Endometrial microvascular endothelial cells (primary cell): Measurements from ENCODE around the gene OSBP2. TPM values are rescaled to one million over a fixed set of nuclear protein-coding genes. Genes with fewer than 3 reads are reported as not detected.
"Not testable (repeated sequence)": the region's sequence is repeated elsewhere in the genome, so short reads cannot be mapped to it uniquely, and the experiment has no call there.

Experiments
- in situ Hi-C: cut with HindIII; loops from 2 replicates; pipeline ENCODE4 v1.10.0; 2017; ENCODE audit warnings: low sequenced_read_pairs, low pct_unique_long_range_greater_than_20kb; ENCODE audit errors: inconsistent ontology term
- total RNA-seq: library from RNA; depleted of rRNA; stranded (reverse); fragments of >200 nt; gene quantifications from one replicate; pipeline ENCODE4 v1.2.3, GENCODE V29; 2015; ENCODE audit errors: inconsistent ontology term

Gene OSBP2
- total RNA-seq, 1 donor from 2014 or later, result 4.9 TPM

- in situ Hi-C loops, result no loop called here
Observed at GRCh38 chr22:30744224-30744623, 49.5 kb downstream of the OSBP2 start.

GRCh38 chr22:30747493-30747892, 52.8 kb downstream of the OSBP2 start:
- in situ Hi-C loops, result no loop called here

GRCh38 chr22:30749272-30749671, 54.6 kb downstream of the OSBP2 start:
- in situ Hi-C loops, result no loop called here

GRCh38 chr22:30749849-30750248, 55.2 kb downstream of the OSBP2 start:
- in situ Hi-C loops, result no loop called here

GRCh38 chr22:30751529-30751928, 56.9 kb downstream of the OSBP2 start:
- in situ Hi-C loops, result no loop called here

GRCh38 chr22:30752771-30753170, 58.1 kb downstream of the OSBP2 start:
- in situ Hi-C loops, result no loop called here

- in situ Hi-C loops, result no loop called here
Observed at GRCh38 chr22:30753701-30754100, 59.0 kb downstream of the OSBP2 start.

- in situ Hi-C loops, result no loop called here
Observed at GRCh38 chr22:30754521-30754920, 59.8 kb downstream of the OSBP2 start.

- in situ Hi-C loops, result no loop called here
Observed at GRCh38 chr22:30754971-30755758, 60.5 kb downstream of the OSBP2 start.

GRCh38 chr22:30755759-30756124, 61.1 kb downstream of the OSBP2 start:
- in situ Hi-C loops, result no loop called here

- in situ Hi-C loops, result no loop called here
Observed at GRCh38 chr22:30763815-30764673, 69.4 kb downstream of the OSBP2 start.

GRCh38 chr22:30767661-30768060, 73.0 kb downstream of the OSBP2 start:
- in situ Hi-C loops, result no loop called here

GRCh38 chr22:30770716-30771115, 76.0 kb downstream of the OSBP2 start:
- in situ Hi-C loops, result no loop called here

GRCh38 chr22:30773919-30774318, 79.2 kb downstream of the OSBP2 start:
- in situ Hi-C loops, result no loop called here

GRCh38 chr22:30774566-30774965, 79.9 kb downstream of the OSBP2 start:
- in situ Hi-C loops, result no loop called here

GRCh38 chr22:30776476-30776875, 81.8 kb downstream of the OSBP2 start:
- in situ Hi-C loops, result no loop called here

GRCh38 chr22:30777146-30777545, 82.5 kb downstream of the OSBP2 start:
- in situ Hi-C loops, result not testable (repeated sequence)

GRCh38 chr22:30777587-30777986, 82.9 kb downstream of the OSBP2 start:
- in situ Hi-C loops, result no loop called here

- in situ Hi-C loops, result no loop called here
Observed at GRCh38 chr22:30778261-30778660, 83.6 kb downstream of the OSBP2 start.

- in situ Hi-C loops, result no loop called here
Observed at GRCh38 chr22:30780026-30780425, 85.4 kb downstream of the OSBP2 start.
